Measurements from ENCODE around the gene DAPP1. TPM values are rescaled to one million over a fixed set of nuclear protein-coding genes. Genes with fewer than 3 reads are reported as not detected.

Gene DAPP1
- total and polyA plus RNA-seq, 10 of the 15 experiments (the other 5 are each of a cell fraction or from before 2014, with no cell fraction given), result 46.5 to 147 (median 74.2) TPM

GRCh38 chr4:99816545-99817308 is at the start of gene DAPP1 (continued):
- peak; percentile 78; the same call in 1 of the 2 replicates for TF ChIP-seq NBN (IDR thresholded peaks at IDR 0.05)
- TF ChIP-seq ZBTB40 (IDR thresholded peaks at IDR 0.05; ENCODE audit: borderline replicate concordance), result peak; percentile 18; the same call in 1 of the 2 replicates
- no peak for TF ChIP-seq ZNF24 (IDR thresholded peaks at IDR 0.05)
- TF ChIP-seq SMARCA5 (IDR thresholded peaks at IDR 0.05), result no peak; the same call in 1 of the 2 replicates
- no peak for TF ChIP-seq PRDM15 (CRISPR knock-in tag; IDR thresholded peaks at IDR 0.05)
- TF ChIP-seq NFYA (IDR thresholded peaks at IDR 0.05; ENCODE audit: borderline replicate concordance, low read depth, low read length), result no peak
- TF ChIP-seq SREBF1 (IDR thresholded peaks at IDR 0.05; ENCODE audit: low read length), result no peak
- no peak for TF ChIP-seq SUZ12 (IDR thresholded peaks at IDR 0.05; ENCODE audit: unreplicated experiment)
- peak; percentile 84 for TF ChIP-seq ZNF687 (IDR thresholded peaks at IDR 0.05)
- TF ChIP-seq MLLT1 (IDR thresholded peaks at IDR 0.05), result peak; percentile 85; the same call in 1 of the 2 replicates
- no peak for TF ChIP-seq NFXL1 (IDR thresholded peaks at IDR 0.05; ENCODE audit: borderline replicate concordance)
- TF ChIP-seq USF2 (IDR thresholded peaks at IDR 0.05; ENCODE audit: borderline replicate concordance, low read depth, low read length), result no peak
- TF ChIP-seq ATF3 (IDR thresholded peaks at IDR 0.05; ENCODE audit: borderline replicate concordance, extremely low read depth, low read depth, low read length), result no peak
